Activated gamma-delta T cell (primary cell): ENCODE data around the gene CEBPB.

Experiments used
- DNase-seq: peaks from one replicate; lab custom pipeline; 2025; lab: John Stamatoyannopoulos, UW

CEBPB gene

GRCh38 chr20:50229156-50229607 is 38.6 kb downstream of the CEBPB start:
- DNase-seq: no peak

- no peak for DNase-seq
Measured at GRCh38 chr20:50230184-50230583, 39.6 kb downstream of the CEBPB start.

GRCh38 chr20:50230871-50231560 is 40.4 kb downstream of the CEBPB start:
- DNase-seq: no peak

- DNase-seq: no peak
Measured at GRCh38 chr20:50231854-50232253, 41.2 kb downstream of the CEBPB start.

GRCh38 chr20:50232651-50233324 is 42.2 kb downstream of the CEBPB start:
- no peak for DNase-seq

- no peak for DNase-seq
Measured at GRCh38 chr20:50233325-50234212, 42.9 kb downstream of the CEBPB start.

GRCh38 chr20:50234288-50234687 is 43.7 kb downstream of the CEBPB start:
- DNase-seq: no peak

- DNase-seq: no peak
Measured at GRCh38 chr20:50237349-50237748, 46.7 kb downstream of the CEBPB start.

GRCh38 chr20:50238081-50238800 is 47.6 kb downstream of the CEBPB start:
- DNase-seq: no peak

GRCh38 chr20:50240092-50240491 is 49.5 kb downstream of the CEBPB start:
- no peak for DNase-seq

GRCh38 chr20:50242178-50242514 is 51.5 kb downstream of the CEBPB start:
- DNase-seq: no peak
